GM19099 (cell line): Measurements from ENCODE around the gene LAMA4.

Source experiments
- POLR2A ChIP-seq: IDR thresholded peaks from 3 replicates; pipeline ENCODE4 v1.6.1; 2011; ENCODE audit warnings: low read depth; ENCODE audit not compliant: insufficient read length; ENCODE audit errors: extremely low read depth

Gene LAMA4

DNA sequence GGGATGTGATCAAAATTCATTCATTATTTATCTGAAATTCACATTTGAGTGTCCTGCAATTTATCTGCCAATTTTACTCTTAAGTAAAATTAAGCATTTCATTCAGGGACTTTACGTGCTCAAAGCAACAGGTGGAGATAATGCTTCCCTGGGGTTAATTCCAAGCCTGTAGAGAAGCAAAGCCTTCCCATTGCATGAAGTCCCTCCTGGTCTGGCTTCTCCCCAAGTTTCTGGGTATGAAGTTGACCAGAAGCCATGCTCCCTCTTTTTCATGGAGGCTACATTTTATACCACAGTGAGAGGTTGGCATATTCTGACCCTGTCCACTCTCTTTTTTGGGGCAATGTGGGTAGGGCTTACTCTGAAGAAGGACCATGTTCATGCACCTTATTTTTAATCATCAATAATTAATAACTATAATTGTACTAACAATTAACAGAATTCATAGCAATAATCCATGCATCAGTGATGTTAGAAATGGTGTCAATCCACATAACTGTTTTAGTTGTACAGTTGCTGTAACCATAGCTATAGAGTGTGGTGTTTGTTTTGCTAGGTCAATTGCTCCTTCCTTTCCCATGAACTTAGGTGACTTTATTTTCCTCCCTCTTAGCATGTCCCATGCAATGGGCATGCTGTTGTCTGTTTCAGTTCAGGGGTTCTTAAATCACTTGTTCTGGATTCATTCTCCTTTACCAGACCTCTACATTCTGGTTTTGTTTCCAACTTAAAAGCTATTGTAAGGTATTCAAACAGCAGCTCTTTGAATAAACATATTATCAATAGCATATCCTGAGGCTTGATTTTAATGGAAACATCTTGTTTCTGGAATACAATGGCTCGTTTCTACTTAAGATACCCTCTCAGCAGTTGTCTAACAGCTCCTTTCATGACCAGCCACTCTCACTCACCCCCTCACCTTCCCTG lies 1.5 kb downstream of the LAMA4 start:
- TF ChIP-seq POLR2A = no peak

DNA sequence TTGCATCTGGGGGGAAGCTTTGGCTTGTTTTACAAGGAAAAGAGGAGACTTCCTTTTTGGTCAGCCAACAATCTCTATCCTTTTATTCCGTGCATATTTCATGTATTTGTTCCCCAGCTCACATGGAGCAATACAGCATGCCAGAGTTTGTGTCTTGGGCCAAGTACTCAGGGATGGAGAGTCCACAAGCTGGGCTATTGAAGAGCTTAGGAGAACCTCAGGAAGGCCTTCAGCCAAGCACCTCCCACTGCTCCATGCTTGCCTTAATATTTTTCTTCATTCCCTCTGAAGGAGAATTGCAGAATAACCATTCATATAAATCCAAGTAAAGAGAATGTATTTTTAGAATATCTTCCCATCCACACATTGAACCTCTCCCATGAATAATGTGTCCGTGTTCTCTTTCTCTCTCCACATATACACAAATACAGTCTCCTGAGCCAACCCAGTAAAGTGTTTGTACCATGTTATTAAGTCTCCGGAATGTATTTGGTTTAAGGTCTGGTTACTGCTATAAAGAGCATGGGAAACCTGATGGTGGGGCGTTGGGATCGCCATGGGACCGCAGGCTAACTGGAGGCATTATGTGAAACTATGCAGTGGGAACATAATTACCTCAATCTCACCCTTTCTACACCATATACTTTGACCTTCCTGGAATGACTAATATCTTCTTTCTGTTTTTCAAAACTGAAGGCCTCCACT lies 3.0 kb downstream of the LAMA4 start:
- TF ChIP-seq POLR2A = no peak

- TF ChIP-seq POLR2A = no peak
Measured at GRCh38 chr6:112249489-112249888, 4.9 kb downstream of the LAMA4 start.

DNA sequence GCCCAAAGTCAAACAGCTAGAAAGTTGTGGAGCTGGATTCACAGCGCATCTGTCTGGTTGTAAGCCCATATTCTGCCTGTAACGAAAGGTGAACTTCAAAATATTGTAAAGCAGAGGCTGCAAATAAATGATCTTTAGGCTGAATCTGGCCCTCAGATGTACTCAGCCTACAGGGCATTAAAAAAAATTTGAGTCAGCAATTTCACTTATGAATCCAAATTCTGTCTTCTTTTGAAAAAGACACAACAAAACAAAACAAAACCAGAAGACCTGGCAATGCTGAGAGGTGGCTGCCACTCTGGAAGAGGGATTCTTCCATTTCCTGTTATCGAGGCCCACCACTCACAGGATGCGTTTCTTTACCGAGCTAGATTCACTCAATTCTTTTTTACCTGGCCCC lies 7.1 kb downstream of the LAMA4 start:
- TF ChIP-seq POLR2A = no peak

GRCh38 chr6:112245511-112246203 lies 8.7 kb downstream of the LAMA4 start:
- no peak for TF ChIP-seq POLR2A

GRCh38 chr6:112243861-112244827 lies 10.2 kb downstream of the LAMA4 start:
- TF ChIP-seq POLR2A = no peak

- no peak for TF ChIP-seq POLR2A
Measured at GRCh38 chr6:112241820-112242429, 12.4 kb downstream of the LAMA4 start.

DNA sequence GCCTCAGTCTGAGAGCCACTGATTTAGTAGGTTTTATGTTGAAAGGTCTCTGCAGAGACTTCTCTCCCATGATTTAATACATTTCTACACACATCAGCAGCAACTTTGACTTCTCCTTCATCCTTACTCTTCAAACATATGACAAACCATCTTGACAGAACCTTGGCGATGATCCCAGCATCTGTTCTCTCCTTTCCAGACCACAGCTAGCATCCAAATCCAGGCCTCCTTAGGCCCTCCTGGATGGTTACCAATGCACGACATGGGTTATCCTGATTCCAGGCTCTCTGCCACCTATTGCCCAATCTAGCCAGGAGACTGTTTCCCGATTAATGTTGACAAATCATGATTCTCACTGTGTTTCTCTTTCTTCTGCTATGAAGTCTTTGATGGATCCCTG lies 16.8 kb downstream of the LAMA4 start:
- no peak for TF ChIP-seq POLR2A

DNA sequence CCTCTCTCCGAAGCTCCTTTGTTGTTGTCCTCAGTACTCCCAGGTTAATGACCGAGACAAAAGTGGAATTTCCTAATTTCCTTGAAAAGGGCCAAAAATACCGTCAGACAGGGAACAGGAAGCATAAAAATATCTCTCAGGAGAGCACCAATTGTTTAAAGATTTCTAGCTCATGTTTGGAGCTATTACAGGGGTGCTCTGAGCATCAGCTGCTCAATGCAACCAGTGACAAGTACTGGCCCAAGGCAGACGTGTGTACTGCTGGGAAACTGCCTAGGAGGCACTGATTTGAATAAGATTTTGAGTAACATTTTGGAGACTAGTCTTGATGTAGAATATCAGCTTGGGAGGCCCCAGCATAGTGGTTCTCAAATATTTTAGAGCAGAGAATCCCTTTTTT lies 17.3 kb downstream of the LAMA4 start:
- TF ChIP-seq POLR2A = no peak

DNA sequence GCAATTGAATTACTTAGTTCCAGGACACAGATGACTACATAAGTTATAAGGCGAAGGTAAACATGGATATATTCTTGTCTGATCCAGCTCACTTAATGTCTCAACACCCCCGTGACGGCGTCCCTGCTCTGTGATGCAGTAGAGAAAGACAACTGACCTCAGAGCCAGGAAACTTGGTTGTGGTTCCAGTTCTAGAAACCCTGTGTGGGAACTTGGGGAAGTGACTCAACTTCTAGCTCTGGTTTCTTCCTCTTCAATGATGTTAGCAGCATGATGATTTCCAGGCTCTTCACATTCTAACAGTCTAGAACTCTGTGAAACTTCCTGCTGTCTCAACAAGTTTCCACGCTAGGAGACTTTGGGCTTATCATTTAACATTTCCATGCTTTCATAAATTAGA lies 18.4 kb downstream of the LAMA4 start:
- no peak for TF ChIP-seq POLR2A

- no peak for TF ChIP-seq POLR2A
Measured at GRCh38 chr6:112234601-112235000, 19.8 kb downstream of the LAMA4 start.

DNA sequence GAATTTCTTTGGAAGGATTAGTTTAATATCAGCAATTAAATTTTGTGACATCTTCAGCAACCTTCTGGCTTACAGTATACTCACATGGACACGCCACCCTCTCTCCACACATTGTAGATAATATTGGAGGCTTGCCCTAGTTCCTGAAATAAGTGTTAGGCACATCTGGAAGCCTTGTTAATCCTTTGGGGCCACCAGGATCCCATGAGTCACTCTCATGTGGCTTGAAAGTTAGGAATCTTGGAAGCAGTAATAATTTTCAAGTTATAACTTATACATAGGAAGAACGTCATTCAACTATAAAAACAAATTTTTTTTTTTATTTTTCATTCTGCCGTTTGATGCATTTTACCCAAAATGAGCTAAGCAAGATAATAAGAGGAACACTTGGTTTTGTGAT lies 20.5 kb downstream of the LAMA4 start:
- TF ChIP-seq POLR2A = no peak

DNA sequence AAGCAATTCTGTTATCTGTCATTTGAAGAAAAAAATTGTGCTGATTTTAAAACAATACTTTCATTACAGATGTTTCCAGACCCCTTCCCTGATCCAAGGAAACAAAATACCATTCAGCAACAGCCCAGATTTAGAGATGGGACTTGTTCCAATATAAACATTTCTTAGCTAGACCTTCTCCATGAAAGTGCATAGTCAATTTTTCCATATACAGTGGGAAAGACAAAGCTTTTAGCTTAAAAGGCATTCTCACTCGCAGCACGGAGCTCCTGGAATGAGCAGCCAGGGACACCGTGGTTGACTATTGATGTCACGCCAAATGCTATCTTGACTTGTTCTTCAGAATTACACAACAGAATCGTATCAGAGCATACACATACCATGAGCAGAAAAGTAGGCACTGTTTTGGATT lies 21.5 kb downstream of the LAMA4 start:
- TF ChIP-seq POLR2A = no peak

DNA sequence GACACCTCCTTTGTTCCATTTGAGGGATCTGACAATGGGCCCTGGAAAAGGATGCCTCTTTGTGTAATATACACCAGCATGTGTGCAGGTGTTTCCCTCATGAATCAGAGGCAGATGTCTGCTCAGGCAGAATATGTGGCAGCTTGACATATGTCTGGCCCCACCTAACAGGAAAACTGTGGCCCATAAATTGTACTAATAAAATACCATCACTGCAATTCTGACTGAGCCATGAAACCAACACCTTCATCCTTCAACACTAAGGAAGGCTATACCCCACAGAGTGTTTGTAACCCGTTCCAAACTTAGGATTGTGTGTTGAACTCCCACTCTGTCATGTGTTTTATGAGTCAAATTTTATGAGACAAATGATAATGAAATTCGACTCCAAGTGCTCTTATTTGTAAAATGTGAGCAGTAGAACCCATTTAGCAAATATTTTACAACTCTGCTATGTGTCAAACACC lies 22.7 kb downstream of the LAMA4 start:
- TF ChIP-seq POLR2A = no peak
